ENCODE results near the gene ELK3. TPM values are rescaled to one million over a fixed set of nuclear protein-coding genes. Genes with fewer than 3 reads are reported as not detected.

ELK3 gene
- total and polyA plus RNA-seq, 2 experiments from 2014 or later: 5.5 to 8.3 TPM

GRCh38 chr12:96177013-96177412, 17.2 kb upstream of the ELK3 start (continued):
- TF ChIP-seq, protein P1, sequence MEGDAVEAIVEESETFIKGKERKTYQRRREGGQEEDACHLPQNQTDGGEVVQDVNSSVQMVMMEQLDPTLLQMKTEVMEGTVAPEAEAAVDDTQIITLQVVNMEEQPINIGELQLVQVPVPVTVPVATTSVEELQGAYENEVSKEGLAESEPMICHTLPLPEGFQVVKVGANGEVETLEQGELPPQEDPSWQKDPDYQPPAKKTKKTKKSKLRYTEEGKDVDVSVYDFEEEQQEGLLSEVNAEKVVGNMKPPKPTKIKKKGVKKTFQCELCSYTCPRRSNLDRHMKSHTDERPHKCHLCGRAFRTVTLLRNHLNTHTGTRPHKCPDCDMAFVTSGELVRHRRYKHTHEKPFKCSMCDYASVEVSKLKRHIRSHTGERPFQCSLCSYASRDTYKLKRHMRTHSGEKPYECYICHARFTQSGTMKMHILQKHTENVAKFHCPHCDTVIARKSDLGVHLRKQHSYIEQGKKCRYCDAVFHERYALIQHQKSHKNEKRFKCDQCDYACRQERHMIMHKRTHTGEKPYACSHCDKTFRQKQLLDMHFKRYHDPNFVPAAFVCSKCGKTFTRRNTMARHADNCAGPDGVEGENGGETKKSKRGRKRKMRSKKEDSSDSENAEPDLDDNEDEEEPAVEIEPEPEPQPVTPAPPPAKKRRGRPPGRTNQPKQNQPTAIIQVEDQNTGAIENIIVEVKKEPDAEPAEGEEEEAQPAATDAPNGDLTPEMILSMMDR (conservative IDR thresholded peaks at IDR 0.05; ENCODE audit: low read depth in 2 of 2): no peak
- no peak for TF ChIP-seq ZNF114 (CRISPR knock-in tag; IDR thresholded peaks at IDR 0.05)
- no peak for TF ChIP-seq ZNF331 (CRISPR knock-in tag; IDR thresholded peaks at IDR 0.05; ENCODE audit: low read depth)
- TF ChIP-seq CREB1 (CRISPR knock-in tag; IDR thresholded peaks at IDR 0.05; ENCODE audit: low read depth): no peak

DNA sequence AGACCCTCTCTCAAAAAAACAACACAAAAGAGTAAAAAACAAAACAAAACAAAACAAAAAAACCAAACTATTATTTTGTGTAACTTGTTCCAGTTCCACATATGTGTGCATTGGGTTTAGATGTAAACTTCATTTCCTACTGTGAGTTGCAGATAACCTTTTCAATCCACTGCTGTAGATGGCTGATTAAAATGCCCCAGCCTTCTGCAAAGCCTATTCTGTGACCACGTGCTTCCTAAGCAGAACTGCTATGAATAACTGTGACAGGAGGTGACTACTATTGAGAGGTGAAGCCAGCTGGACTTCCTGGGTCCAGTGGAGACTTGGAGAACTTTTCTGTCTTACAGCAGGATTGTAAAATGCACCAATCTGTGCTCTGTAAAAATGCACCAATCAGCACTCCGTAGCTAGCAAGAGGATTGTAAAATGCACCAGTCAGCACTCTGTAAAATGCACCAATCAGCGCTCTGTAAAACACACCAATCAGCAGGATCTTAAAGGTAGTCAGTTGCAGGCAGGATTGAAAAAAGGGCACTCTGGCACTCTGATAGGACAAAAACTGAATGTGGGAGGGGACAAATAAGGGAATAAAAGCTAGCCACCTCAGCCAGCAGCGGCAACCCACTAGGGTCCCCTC, 10.3 kb upstream of the ELK3 start:
- Histone ChIP-seq H3K4me3 (no peak overlapping the region), H3K27ac (ENCODE audit: low read depth) (no peak overlapping the region), H3F3A (replicated peaks; ENCODE audit: low read depth) (no peaks in the 10 kb centered on the region), H3K79me2 (replicated peaks; ENCODE audit: insufficient read depth) (no peaks in the 10 kb centered on the region), H3K36me3 (ENCODE audit: insufficient read depth) (no peaks in the 10 kb centered on the region), H3K4me2 (no peak overlapping the region), H4K20me1 (replicated peaks; ENCODE audit: insufficient read depth) (no peaks in the 10 kb centered on the region), H2AFZ (no peak overlapping the region), H3K9me2 (ENCODE audit: insufficient read depth) (no peaks in the 10 kb centered on the region; the same call in 1 of the 2 replicates), H3K4me1 (ENCODE audit: insufficient read depth) (no peaks in the 10 kb centered on the region), H3K27me3 (ENCODE audit: insufficient read depth) (no peaks in the 10 kb centered on the region)
- H3K4me1 Mint-ChIP-seq: peaks cover 5% of the 10 kb centered on the region; the same call in 2 of the 3 replicates
- ATAC-seq (no peak), DNase-seq (ENCODE audit: low spot score) (no peak)
- H3K27ac Mint-ChIP-seq: no peak overlapping the region
- no peak overlapping the region for H3K4me3 Mint-ChIP-seq
- peaks cover 3% of the 10 kb centered on the region for H3K27me3 Mint-ChIP-seq (ENCODE audit: insufficient read depth, low read depth, poor library complexity)
- H3K36me3 Mint-ChIP-seq (ENCODE audit: low read depth): no peaks in the 10 kb centered on the region
- no peaks in the 10 kb centered on the region for H3K9me3 Mint-ChIP-seq
- TF ChIP-seq ZNF462 (CRISPR knock-in tag; IDR thresholded peaks at IDR 0.05) (no peak), EZH2 (IDR thresholded peaks at IDR 0.05; ENCODE audit: low read depth, unreplicated experiment) (no peak), CREB1 (CRISPR knock-in tag; IDR thresholded peaks at IDR 0.05; ENCODE audit: low read depth) (no peak), EZH2phosphoT487 (IDR thresholded peaks at IDR 0.05; ENCODE audit: unreplicated experiment) (no peak), ETS1 (IDR thresholded peaks at IDR 0.05) (no peak), ZNF331 (CRISPR knock-in tag; IDR thresholded peaks at IDR 0.05; ENCODE audit: low read depth) (no peak), JUNB (IDR thresholded peaks at IDR 0.05; ENCODE audit: unreplicated experiment) (no peak), STAT1 (IDR thresholded peaks at IDR 0.05; ENCODE audit: unreplicated experiment) (no peak), ZNF114 (CRISPR knock-in tag; IDR thresholded peaks at IDR 0.05) (no peak)
- TF ChIP-seq, protein P1 (conservative IDR thresholded peaks at IDR 0.05; ENCODE audit: low read depth in 2 of 2): no peak

Data from GM23338 (cell line).